Astrocyte (in vitro differentiated cells and primary cell): ENCODE data around the gene PIK3CB. TPM values are rescaled to one million over a fixed set of nuclear protein-coding genes. Genes with fewer than 3 reads are reported as not detected.
A peak's percentile ranks its signal among the peaks of the same experiment; 100 is the strongest.

Source experiments
- DNase-seq: peaks from one replicate; pipeline ENCODE4 v3.0.0-alpha.2; 2010; ENCODE audit warnings: low read depth
- FAIRE-seq: peaks from 2 replicates; lab custom pipeline; 2011; peaks lifted over from hg19 to GRCh38; lab: Jason Lieb, UNC
- H2AFZ ChIP-seq: 2 replicates; pipeline ENCODE4 v1.6.0; 2012; ENCODE audit warnings: low read depth, low read length, inconsistent platforms
- H3K27ac ChIP-seq: 2 replicates; pipeline ENCODE4 v1.5.1; 2011; ENCODE audit warnings: low read depth, low read length, inconsistent platforms
- H3K27me3 ChIP-seq: 2 replicates; pipeline ENCODE4 v1.6.0; 2011; ENCODE audit warnings: low read length, inconsistent platforms; ENCODE audit not compliant: insufficient read depth
- H3K36me3 ChIP-seq: 2 replicates; pipeline ENCODE4 v1.5.1; 2011; ENCODE audit warnings: low read length, inconsistent platforms; ENCODE audit not compliant: insufficient read depth
- H3K4me1 ChIP-seq: 2 replicates; pipeline ENCODE4 v1.5.1; 2011; ENCODE audit warnings: low read length, inconsistent platforms; ENCODE audit not compliant: insufficient read depth
- H3K4me2 ChIP-seq: 2 replicates; pipeline ENCODE4 v1.6.0; 2012; ENCODE audit warnings: low read length, inconsistent platforms
- H3K4me3 ChIP-seq: 2 replicates; pipeline ENCODE4 v1.5.1; 2011; ENCODE audit warnings: low read depth, mild to moderate bottlenecking, low read length, inconsistent platforms; ENCODE audit not compliant: insufficient read depth
- H3K79me2 ChIP-seq: 2 replicates; pipeline ENCODE4 v1.6.0; 2012; ENCODE audit warnings: mild to moderate bottlenecking, low read length, inconsistent platforms; ENCODE audit not compliant: insufficient read depth
- H3K9ac ChIP-seq: 2 replicates; pipeline ENCODE4 v1.6.0; 2012; ENCODE audit warnings: mild to moderate bottlenecking, low read length, inconsistent platforms
- H3K9me3 ChIP-seq: 2 replicates; pipeline ENCODE4 v1.5.1; 2012; ENCODE audit warnings: low read depth, mild to moderate bottlenecking, low read length, inconsistent platforms; ENCODE audit not compliant: insufficient read depth
- H4K20me1 ChIP-seq: 2 replicates; pipeline ENCODE4 v1.6.0; 2012; ENCODE audit warnings: low read length, inconsistent platforms; ENCODE audit not compliant: insufficient read depth
- H3K27ac Mint-ChIP-seq: one replicate; pipeline ENCODE4 v1.8.0; 2021; ENCODE audit warnings: mild to moderate bottlenecking, mixed read lengths; ENCODE audit not compliant: unreplicated experiment
- H3K27me3 Mint-ChIP-seq: one replicate; pipeline ENCODE4 v1.8.0; 2021; ENCODE audit warnings: low read depth, mixed read lengths; ENCODE audit not compliant: unreplicated experiment
- H3K36me3 Mint-ChIP-seq: one replicate; pipeline ENCODE4 v1.8.0; 2021; ENCODE audit warnings: low read depth, mixed read lengths; ENCODE audit not compliant: unreplicated experiment
- H3K4me1 Mint-ChIP-seq: one replicate; pipeline ENCODE4 v1.8.0; 2021; ENCODE audit warnings: low read depth, mixed read lengths; ENCODE audit not compliant: unreplicated experiment
- H3K4me3 Mint-ChIP-seq: one replicate; pipeline ENCODE4 v1.8.0; 2021; ENCODE audit warnings: mild to moderate bottlenecking, moderate library complexity, mixed read lengths; ENCODE audit not compliant: unreplicated experiment
- H3K9me3 Mint-ChIP-seq: one replicate; pipeline ENCODE4 v1.8.0; 2021; ENCODE audit warnings: mild to moderate bottlenecking, mixed read lengths; ENCODE audit not compliant: unreplicated experiment
- CTCF ChIP-seq: IDR thresholded peaks from 2 replicates; pipeline ENCODE4 v1.5.1; 2011; ENCODE audit warnings: low read depth, mild to moderate bottlenecking, inconsistent platforms, low read length, moderate library complexity; ENCODE audit not compliant: insufficient read depth
- EZH2 ChIP-seq: IDR thresholded peaks from 2 replicates; pipeline ENCODE4 v1.6.1; 2012; ENCODE audit warnings: mild to moderate bottlenecking, low read length, inconsistent platforms; ENCODE audit not compliant: insufficient read depth
- total RNA-seq: library from RNA; stranded (reverse); gene quantifications from 2 replicates; pipeline ENCODE4 v1.2.1, GENCODE V29; 2021

Gene PIK3CB
- total RNA-seq, 1 donor from 2014 or later, result 24.8 TPM

GRCh38 chr3:138854204-138854603, 19.5 kb upstream of the PIK3CB start:
- no peak for FAIRE-seq

GRCh38 chr3:138850151-138850550, 15.4 kb upstream of the PIK3CB start:
- Mint-ChIP-seq H3K27me3 (no peaks in the 10 kb centered on the region), H3K9me3 (no peaks in the 10 kb centered on the region), H3K4me3 (no peak overlapping the region), H3K4me1 (no peaks in the 10 kb centered on the region), H3K27ac (no peak overlapping the region), H3K36me3 (no peaks in the 10 kb centered on the region)
- no peak overlapping the region for H3K4me3 ChIP-seq
- no peaks in the 10 kb centered on the region for H3K4me1 ChIP-seq
- no peaks in the 10 kb centered on the region for H3K79me2 ChIP-seq
- no peak for FAIRE-seq
- H2AFZ ChIP-seq, result no peak overlapping the region
- peak; percentile 30 for DNase-seq
- no peaks in the 10 kb centered on the region for H4K20me1 ChIP-seq
- no peak overlapping the region for H3K9ac ChIP-seq
- no peaks in the 10 kb centered on the region for H3K9me3 ChIP-seq
- no peak overlapping the region for H3K4me2 ChIP-seq
- no peak overlapping the region for H3K27ac ChIP-seq
- no peaks in the 10 kb centered on the region for H3K27me3 ChIP-seq
- TF ChIP-seq EZH2 (no peak), CTCF (no peak)
- H3K36me3 ChIP-seq, result no peaks in the 10 kb centered on the region

More at GRCh38 chr3:138854204-138854603, 19.5 kb upstream of the PIK3CB start:
- Histone ChIP-seq H3K27ac (no peak overlapping the region), H3K4me2 (no peak overlapping the region), H2AFZ (no peak overlapping the region), H3K9me3 (no peaks in the 10 kb centered on the region), H3K36me3 (no peaks in the 10 kb centered on the region), H4K20me1 (no peaks in the 10 kb centered on the region), H3K27me3 (no peaks in the 10 kb centered on the region), H3K4me3 (no peak overlapping the region), H3K79me2 (no peaks in the 10 kb centered on the region), H3K4me1 (no peaks in the 10 kb centered on the region), H3K9ac (no peak overlapping the region)
- Mint-ChIP-seq H3K27me3 (no peaks in the 10 kb centered on the region), H3K4me3 (no peak overlapping the region), H3K4me1 (no peaks in the 10 kb centered on the region), H3K36me3 (no peaks in the 10 kb centered on the region), H3K9me3 (no peaks in the 10 kb centered on the region), H3K27ac (no peak overlapping the region)
- TF ChIP-seq EZH2 (no peak), CTCF (no peak)
- DNase-seq, result no peak

- H3K9me3 Mint-ChIP-seq, result no peaks in the 10 kb centered on the region
- Histone ChIP-seq H3K79me2 (no peaks in the 10 kb centered on the region), H3K36me3 (no peaks in the 10 kb centered on the region), H3K9me3 (no peaks in the 10 kb centered on the region), H3K9ac (no peak overlapping the region), H4K20me1 (no peaks in the 10 kb centered on the region), H3K4me3 (no peak overlapping the region), H3K4me1 (no peaks in the 10 kb centered on the region), H2AFZ (no peak overlapping the region), H3K27ac (no peak overlapping the region), H3K4me2 (no peak overlapping the region), H3K27me3 (no peaks in the 10 kb centered on the region)
- no peaks in the 10 kb centered on the region for H3K4me1 Mint-ChIP-seq
- no peak for FAIRE-seq
- H3K27me3 Mint-ChIP-seq, result no peaks in the 10 kb centered on the region
- no peaks in the 10 kb centered on the region for H3K36me3 Mint-ChIP-seq
- no peak for DNase-seq
- H3K4me3 Mint-ChIP-seq, result no peak overlapping the region
- no peak overlapping the region for H3K27ac Mint-ChIP-seq
- TF ChIP-seq EZH2 (no peak), CTCF (no peak)
These were observed 14.7 kb upstream of the PIK3CB start for GRCh38 chr3:138849222-138849940.
